GM21528 (cell line): Measurements from ENCODE around the gene LIPC.

Experiments used
- ATAC-seq: cut with Tn5 transposase; IDR thresholded peaks from one replicate; pipeline ENCODE4 v1.9.1; 2021; ENCODE audit warnings: mild to moderate bottlenecking, moderate library complexity; ENCODE audit not compliant: unreplicated experiment, low FRiP score

The LIPC gene

DNA sequence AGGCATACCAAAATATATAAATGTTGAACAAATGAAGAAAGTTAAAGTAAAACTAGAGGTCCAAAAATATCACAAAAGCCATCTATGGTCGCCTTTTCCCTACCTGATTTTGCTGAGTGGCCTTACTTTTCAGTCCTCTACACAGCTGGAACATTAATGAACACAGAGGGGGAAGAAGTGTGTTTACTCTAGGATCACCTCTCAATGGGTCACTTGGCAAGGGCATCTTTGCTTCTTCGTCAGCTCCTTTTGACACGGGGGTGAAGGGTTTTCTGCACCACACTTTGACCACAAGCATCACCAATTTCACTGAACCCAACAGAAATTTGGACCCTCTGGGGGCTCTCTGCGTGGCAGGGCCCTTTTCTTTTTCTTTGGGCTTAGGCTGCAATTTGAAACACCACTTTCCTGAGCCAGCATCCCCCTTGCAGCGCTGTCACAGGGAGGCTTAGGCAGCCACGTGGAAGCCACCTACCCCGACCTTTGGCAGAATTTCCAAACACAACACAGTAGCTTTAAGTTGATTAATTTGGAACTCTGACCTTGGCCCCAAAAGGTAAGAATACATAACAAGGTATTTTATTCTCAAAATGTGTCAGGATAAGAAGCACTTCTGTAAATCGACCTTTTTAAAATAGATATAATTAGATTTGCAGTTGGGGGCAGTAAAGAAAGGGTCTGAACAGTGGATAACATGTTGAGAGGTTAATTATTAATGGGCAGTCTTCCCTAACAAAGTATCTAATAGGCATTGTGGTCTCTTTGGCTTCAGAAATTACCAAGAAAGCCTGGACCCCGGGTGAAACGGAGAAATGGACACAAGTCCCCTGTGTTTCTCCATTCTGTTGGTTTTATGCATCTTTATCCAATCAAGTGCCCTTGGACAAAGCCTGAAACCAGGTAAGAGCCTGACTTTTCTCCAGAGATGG is at the start of gene LIPC:
TSS of gene LIPC (plus strand) at position 771 of the 929 bp plus-strand sequence. CDS start at position 813, 42 bp downstream.
- no peak for ATAC-seq

GRCh38 chr15:58383876-58384275 is 47.9 kb upstream of the LIPC start:
- no peak for ATAC-seq

DNA sequence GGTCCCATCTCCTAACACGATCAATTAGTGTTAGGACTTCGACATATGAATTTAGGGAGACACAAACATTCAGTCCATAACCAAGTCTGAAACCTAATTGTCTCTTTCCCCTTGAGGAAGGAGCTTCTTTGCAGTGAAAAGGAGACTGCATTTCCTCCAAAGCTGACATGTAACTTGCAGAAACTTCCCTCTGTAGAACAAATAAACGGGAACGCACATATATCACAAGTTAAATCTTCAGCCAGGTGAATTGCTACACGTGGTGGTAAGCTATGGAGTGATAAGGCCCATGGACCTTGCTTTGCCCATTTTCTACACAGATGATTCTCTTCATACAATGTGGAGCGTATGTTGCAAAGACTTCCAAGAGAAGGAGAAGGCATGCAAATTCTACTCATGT is 47.1 kb upstream of the LIPC start:
- no peak for ATAC-seq

DNA sequence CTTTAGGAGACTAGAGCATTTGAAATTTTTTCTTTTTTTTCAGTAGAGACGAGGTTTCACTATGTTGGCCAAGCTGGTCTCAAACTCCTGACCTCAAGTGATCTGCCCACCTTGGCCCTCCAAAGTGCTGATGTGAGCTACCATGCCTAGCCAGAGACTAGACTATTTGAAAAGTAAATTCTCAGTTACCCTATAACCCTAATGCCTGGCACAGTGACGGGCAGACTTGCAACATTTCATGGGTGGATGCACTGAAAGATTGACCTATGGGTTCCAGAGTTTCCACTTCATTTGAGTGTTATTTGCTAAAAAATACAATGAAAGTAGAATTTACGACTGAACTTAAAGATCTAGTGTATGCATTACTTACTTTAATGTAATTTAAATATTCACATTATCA is 45.7 kb upstream of the LIPC start:
- no peak for ATAC-seq

GRCh38 chr15:58386641-58387040 is 45.1 kb upstream of the LIPC start:
- no peak for ATAC-seq

GRCh38 chr15:58387130-58387529 is 44.7 kb upstream of the LIPC start:
- ATAC-seq, result no peak

DNA sequence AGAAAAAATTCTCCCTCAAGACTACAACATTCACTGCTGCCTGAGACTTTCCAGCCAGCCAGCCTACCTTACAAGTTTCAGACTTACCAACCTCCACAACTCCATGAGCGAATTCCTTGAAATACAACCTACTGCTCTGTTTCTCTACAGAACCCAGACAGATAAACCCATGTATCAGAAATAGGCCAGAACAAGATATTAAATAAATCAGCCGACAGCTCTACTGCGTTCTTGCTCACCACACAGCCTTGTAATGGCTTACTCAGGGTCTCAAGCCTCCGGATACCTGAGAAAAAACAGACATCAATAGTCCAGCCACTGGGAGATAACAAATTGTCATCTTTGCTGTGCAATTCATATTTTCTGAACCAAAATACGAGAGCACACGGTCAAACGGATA is 43.6 kb upstream of the LIPC start:
- ATAC-seq, result no peak

- ATAC-seq, result no peak
Measured at GRCh38 chr15:58390118-58390517, 41.7 kb upstream of the LIPC start.

- no peak for ATAC-seq
Measured at GRCh38 chr15:58390655-58391054, 41.1 kb upstream of the LIPC start.

GRCh38 chr15:58391088-58391487 is 40.7 kb upstream of the LIPC start:
- no peak for ATAC-seq

DNA sequence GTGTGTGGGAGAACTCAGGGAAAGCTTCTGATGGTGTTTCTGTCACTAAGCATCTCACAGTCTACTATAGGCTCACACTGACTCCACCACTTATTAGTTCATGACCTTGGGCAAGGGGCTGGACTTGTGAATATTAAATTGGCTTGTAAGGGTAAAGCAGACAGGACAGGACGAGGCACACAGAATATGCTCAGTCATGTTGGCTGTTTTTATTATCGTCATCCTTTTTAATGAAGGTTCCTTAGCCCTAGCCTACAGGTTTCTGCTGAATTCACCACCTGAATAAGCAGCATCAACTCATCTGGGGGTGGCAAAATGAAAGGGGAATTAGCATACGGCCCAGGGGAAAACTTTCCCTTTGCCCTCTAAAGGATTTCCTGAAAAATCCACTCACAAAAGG is 39.6 kb upstream of the LIPC start:
- no peak for ATAC-seq

DNA sequence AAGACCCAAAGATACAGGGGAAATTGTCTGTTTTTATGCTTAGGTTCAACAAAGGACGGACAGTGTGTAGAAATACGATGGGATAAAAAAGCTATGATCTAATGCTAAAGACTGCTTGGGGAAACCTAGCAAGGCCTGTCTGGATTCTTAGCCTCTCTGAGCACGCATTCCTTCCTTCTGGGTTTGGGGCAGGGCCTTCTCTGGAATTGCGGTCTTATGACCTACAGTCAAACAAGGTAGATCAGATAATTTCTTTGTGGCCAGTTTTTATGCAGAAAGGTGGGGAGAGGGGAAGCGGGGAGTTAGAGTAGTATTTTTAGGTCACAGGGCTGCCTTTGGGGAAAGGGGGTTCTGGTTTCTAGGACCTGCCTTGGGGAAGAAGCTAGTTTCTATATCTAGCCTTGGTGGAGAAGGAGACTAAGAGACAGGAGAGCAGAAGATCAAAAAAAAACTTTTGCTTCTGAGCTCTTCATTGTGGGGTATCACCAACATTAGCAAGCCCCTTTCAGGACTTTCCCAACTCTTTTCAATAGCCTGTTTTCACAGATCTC is 39.1 kb upstream of the LIPC start:
- no peak for ATAC-seq

DNA sequence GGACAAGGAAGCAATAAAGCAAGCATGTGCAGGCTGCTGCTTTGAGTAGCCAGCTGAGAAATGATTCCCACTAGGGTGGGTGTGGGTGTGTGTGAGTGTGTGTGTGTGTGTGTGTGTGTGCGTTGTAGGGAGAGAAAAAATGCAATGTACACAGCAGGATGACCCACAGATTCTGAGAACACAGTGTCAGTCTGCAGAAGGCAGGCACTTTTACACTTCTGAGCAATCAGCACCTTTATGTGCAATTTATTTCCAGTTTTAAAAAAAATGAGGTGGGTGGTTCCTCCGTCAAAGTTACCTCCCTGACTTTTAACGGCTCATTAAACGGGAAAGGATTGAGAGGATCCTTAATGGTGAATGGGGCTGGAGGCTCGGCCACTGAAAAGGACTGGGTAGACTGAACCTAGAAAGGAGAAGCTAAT is 38.5 kb upstream of the LIPC start:
- ATAC-seq, result no peak

GRCh38 chr15:58396181-58396580 is 35.6 kb upstream of the LIPC start:
- ATAC-seq, result no peak

- no peak for ATAC-seq
Measured at GRCh38 chr15:58398071-58398470, 33.7 kb upstream of the LIPC start.

- no peak for ATAC-seq
Measured at GRCh38 chr15:58398643-58399042, 33.1 kb upstream of the LIPC start.

DNA sequence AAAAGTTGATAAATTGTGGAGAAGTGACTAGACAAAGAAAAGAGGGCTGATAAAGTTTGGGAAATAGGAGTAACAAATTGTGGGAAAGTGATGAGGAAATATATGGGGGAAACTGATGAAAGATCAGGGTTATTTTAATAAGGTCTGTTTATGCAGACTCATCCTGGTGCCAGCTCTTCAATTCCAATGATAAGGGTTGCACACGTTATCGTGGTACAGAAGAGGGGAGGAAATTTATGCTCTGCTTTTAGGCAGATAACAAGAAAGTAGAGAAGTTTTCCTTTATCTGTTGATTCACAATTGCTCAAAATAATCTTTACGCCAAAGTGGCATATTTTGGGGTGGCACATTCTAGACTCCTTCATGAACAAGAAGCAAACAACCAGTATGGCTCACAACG is 32.1 kb upstream of the LIPC start:
- no peak for ATAC-seq

DNA sequence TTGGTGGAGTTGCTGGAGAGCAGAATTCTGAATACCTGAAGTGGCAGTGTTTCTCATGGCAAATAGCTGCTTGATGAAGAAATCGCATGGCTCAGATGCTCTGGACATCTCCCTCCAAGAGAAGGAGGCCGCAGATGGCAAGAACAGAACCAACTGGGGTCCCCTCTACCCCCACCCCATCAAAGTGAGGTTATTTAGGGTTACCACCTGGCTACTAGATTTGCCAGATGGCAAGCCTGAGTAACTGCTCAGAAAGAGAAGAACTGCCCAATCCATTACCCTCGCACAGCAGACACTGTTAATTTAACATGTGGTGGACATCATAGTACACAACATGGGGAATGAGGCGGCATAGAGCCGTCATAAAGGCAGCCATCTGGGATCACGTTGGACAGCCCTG is 30.5 kb upstream of the LIPC start:
- ATAC-seq, result no peak

DNA sequence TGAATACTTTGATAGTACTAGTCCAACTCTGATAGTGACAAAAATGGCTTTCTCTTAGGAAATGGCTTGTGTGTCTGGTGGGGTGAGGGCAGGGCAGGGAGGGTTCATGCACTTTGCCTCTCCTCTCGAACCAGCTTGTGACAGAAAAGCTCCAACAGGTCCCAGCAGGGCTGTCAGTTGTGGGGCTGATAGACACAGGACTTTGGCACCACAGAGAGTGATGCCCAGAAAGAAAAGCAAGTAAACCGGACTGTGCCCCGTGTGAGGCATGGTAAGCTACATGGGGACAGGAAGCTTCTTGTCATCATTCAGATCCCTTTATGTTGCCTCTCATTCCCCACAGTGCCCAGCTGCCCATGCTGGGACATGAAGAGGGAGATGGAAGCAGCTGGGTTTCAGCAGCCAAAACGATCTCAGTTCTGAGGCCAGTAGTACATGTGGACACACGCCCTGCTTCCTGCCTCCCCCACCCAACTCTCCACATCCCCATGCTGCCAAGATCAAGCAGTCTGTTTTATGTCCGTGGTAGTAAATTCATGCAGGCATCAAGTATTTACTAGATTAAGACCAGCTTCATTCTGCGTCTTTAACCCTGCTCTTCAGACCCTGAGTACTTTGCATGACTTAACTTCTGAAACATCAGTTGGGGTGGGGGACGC is 29.7 kb upstream of the LIPC start:
- no peak for ATAC-seq

DNA sequence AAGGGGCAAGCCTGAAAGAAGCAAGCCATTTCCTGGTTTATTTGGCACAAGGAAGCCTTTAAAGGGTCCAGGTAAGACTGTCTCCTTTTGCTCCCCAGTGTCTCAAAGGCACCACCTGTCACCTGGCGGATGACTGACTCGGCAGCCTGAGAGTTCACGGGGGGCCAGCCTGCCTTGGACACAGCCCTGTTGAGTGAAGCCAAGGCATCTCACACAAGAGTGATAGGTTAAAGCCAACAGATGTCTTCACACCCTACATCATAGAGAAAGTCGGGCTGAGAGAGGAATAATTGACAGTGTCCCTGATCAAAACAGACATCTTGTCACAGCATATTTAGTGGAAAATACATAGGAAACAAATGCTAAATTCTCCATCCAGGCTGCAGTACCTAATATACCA is 28.2 kb upstream of the LIPC start:
- no peak for ATAC-seq

DNA sequence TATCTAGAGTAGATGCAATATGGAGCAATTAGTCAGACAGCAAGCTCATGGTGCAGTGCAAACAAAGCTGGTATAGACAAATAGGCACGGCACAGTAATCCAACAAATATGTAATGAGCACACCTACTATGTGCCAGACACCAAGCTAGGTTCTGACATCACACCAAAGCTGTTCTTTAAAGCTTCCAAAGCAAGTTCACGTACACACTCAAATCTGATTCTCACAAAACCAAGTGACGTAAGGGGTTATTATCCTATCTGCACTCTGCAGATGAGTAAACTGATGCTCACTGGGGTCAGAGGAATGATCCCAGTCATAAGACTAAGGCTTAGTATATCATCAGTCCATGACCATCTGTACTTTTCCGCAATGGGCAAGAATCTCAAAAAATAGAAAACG is 27.8 kb upstream of the LIPC start:
- no peak for ATAC-seq

GRCh38 chr15:58404722-58405121 is 27.1 kb upstream of the LIPC start:
- ATAC-seq, result no peak
